HepG2 (cell line): Measurements from ENCODE around the gene XPO5. TPM values are rescaled to one million over a fixed set of nuclear protein-coding genes. Genes with fewer than 3 reads are reported as not detected.

Experiments used
- ATAC-seq: fragments of 200-7000 bp; cut with Tn5 transposase; 3 replicates; pipeline ENCODE4 v1.9.1; 2020; ENCODE audit warnings: mild to moderate bottlenecking, moderate library complexity
- BruUV-seq: library from RNA; stranded (reverse); fragments of 400-500 nt; replicated peaks from 2 replicates; lab custom pipeline; 2021; lab: Mats Ljungman, UMichigan
- CTCF ChIA-PET: fragments of 300-600 bp; formaldehyde crosslinking; extraction: SDS; loops from one replicate; lab custom pipeline; 2021; ENCODE audit warnings: low total read pairs, inconsistent platforms, low intra/inter-chr PET ratio; lab: Yijun Ruan, JAX
- POLR2A ChIA-PET: fragments of 350-600 bp; sonication (Branson Sonifier 250); formaldehyde crosslinking; loops from one replicate; lab custom pipeline; 2020; ENCODE audit warnings: antibody characterized with exemption, inconsistent platforms; lab: Yijun Ruan, JAX
- DNase-seq: peaks from one replicate; pipeline ENCODE4 v3.0.0-alpha.2; 2015; ENCODE audit warnings: low spot score
- FAIRE-seq: peaks from 3 replicates; lab custom pipeline; 2011; peaks lifted over from hg19 to GRCh38; lab: Jason Lieb, UNC
- H2AFZ ChIP-seq: one replicate; pipeline ENCODE4 v1.6.1; 2011; ENCODE audit warnings: low read length, inconsistent platforms
- H3K27ac ChIP-seq: fragments of 300-600 bp; 3 replicates; pipeline ENCODE4 v1.8.0; 2011; ENCODE audit warnings: mixed run types, mild to moderate bottlenecking, mixed read lengths, low read length, inconsistent platforms; ENCODE audit not compliant: insufficient read depth; ENCODE audit errors: extremely low read length
- H3K27me3 ChIP-seq, 2 experiments: fragments of 200-600 bp in 1 of 2; 2 replicates in 1 of 2; 3 replicates in 1 of 2; pipeline versions ENCODE4 v1.6.0 to v1.8.0; 2011; ENCODE audit warnings: low read length in 2 of 2, mild to moderate bottlenecking in 2 of 2, moderate library complexity in 2 of 2, inconsistent platforms in 1 of 2; ENCODE audit not compliant: insufficient read depth in 2 of 2, control insufficient read depth in 1 of 2
- H3K36me3 ChIP-seq, 2 experiments: fragments of 200-600 bp in 1 of 2; replicated peaks in 1 of 2; 2 replicates in 1 of 2; 3 replicates in 1 of 2; pipeline versions ENCODE4 v1.5.1 to v1.8.0; 2011; ENCODE audit warnings: low read length in 2 of 2, inconsistent platforms in 1 of 2; ENCODE audit not compliant: insufficient read depth in 2 of 2, control insufficient read depth in 1 of 2
- H3K4me1 ChIP-seq: 2 replicates; pipeline ENCODE4 v1.5.1; 2012; ENCODE audit warnings: low read length, inconsistent platforms; ENCODE audit not compliant: insufficient read depth
- H3K4me2 ChIP-seq: 2 replicates; pipeline ENCODE4 v1.6.0; 2011; ENCODE audit warnings: low read depth, low read length, inconsistent platforms
- H3K4me3 ChIP-seq, 3 experiments: fragments of 200-600 bp in 1 of 3; sonication (generic), shearing (Covaris generic) in 1 of 3; replicated peaks in 1 of 3; 2 replicates each; pipeline ENCODE4 v1.5.1; 2011 to 2016; ENCODE audit warnings: low read length in 3 of 3, inconsistent platforms in 2 of 3, low read depth in 2 of 3, mild to moderate bottlenecking in 2 of 3, control low read depth in 1 of 3, mixed read lengths in 1 of 3; ENCODE audit not compliant: insufficient read depth in 1 of 3
- H3K79me2 ChIP-seq: one replicate; pipeline ENCODE4 v1.6.1; 2011; ENCODE audit warnings: low read length, inconsistent platforms; ENCODE audit not compliant: insufficient read depth
- H3K9ac ChIP-seq: 2 replicates; pipeline ENCODE4 v1.6.0; 2011; ENCODE audit warnings: mild to moderate bottlenecking, low read depth, low read length, inconsistent platforms; ENCODE audit not compliant: insufficient read depth
- H3K9me3 ChIP-seq: 2 replicates; pipeline ENCODE4 v1.5.1; 2012; ENCODE audit warnings: mild to moderate bottlenecking, low read length
- H4K20me1 ChIP-seq: 2 replicates; pipeline ENCODE4 v1.6.0; 2011; ENCODE audit warnings: inconsistent platforms, mild to moderate bottlenecking, low read length, moderate library complexity; ENCODE audit not compliant: insufficient read depth
- IRF2 ChIP-seq: IDR thresholded peaks from 2 replicates; pipeline ENCODE4 v1.6.1; 2018; ENCODE audit warnings: missing genetic modification reagents, missing compliant biosample characterization
- MTF2 ChIP-seq: sonication (generic); formaldehyde crosslinking; IDR thresholded peaks from 2 replicates; pipeline ENCODE4 v1.5.0; 2020; ENCODE audit warnings: missing genetic modification reagents, borderline replicate concordance
- NR2F6 ChIP-seq, 2 experiments: IDR thresholded peaks; 2 replicates each; pipeline ENCODE4 v1.6.1; 2016; ENCODE audit warnings: antibody characterized with exemption in 1 of 2, mild to moderate bottlenecking in 1 of 2
- SPEN ChIP-seq: sonication (generic); formaldehyde crosslinking; IDR thresholded peaks from 2 replicates; pipeline ENCODE4 v1.5.1; 2020; ENCODE audit warnings: low read depth, mild to moderate bottlenecking, missing genetic modification reagents
- TBX2 ChIP-seq: sonication (generic); formaldehyde crosslinking; IDR thresholded peaks from 2 replicates; pipeline ENCODE4 v1.5.0; 2020; ENCODE audit warnings: missing genetic modification reagents, mild to moderate bottlenecking, borderline replicate concordance
- ZNF180 ChIP-seq: sonication (generic); formaldehyde crosslinking; IDR thresholded peaks from 2 replicates; pipeline ENCODE4 v1.4.0; 2020; ENCODE audit warnings: low read depth, missing genetic modification reagents, borderline replicate concordance
- ZNF225 ChIP-seq: sonication (generic); formaldehyde crosslinking; IDR thresholded peaks from 2 replicates; pipeline ENCODE4 v1.4.0; 2020; ENCODE audit warnings: mild to moderate bottlenecking, missing genetic modification reagents
- WGBS: methylation state at CpG from one replicate; pipeline ENCODE4 v1.1.6; 2017; ENCODE audit warnings: low lambda C conversion rate; 5-methylcytosine and 5-hydroxymethylcytosine counted together
- in situ Hi-C: cut with HindIII; loops from 2 replicates; pipeline ENCODE4 v1.10.0; 2017; ENCODE audit warnings: low pct_unique_long_range_greater_than_20kb; ENCODE audit not compliant: extremely low pct_ligation_motif_present
- intact Hi-C: fragments of 100-400 bp; cut with micrococcal nuclease; formaldehyde crosslinking; loops from one replicate; pipeline ENCODE4 v1.10.0; 2022; ENCODE audit not compliant: unreplicated experiment
- polyA plus RNA-seq, 8 experiments: library from polyadenylated mRNA; depleted of rRNA in 3 of 8; stranded (reverse) in 7 of 8; unstranded in 1 of 8; fragments of >200 nt; fragmentation: Illumina TruSeq in 4 of 8; extraction: Trizol in 4 of 8; gene quantifications; 2 replicates each; pipeline versions ENCODE4 v1.2.1 to v1.2.3, GENCODE V29; 2011 to 2016; ENCODE audit warnings: low read depth in 4 of 8, missing spikeins in 1 of 8, mixed read lengths in 1 of 8; ENCODE audit not compliant: insufficient read depth in 1 of 8
- total RNA-seq, 5 experiments: library from RNA; depleted of rRNA; stranded (reverse); fragments of >200 nt; fragmentation: Illumina TruSeq; extraction: Trizol; gene quantifications; 2 replicates each; pipeline ENCODE4 v1.2.3, GENCODE V29; 2016; ENCODE audit warnings: low read depth in 1 of 5
- TF ChIP-seq, protein P1 (sequence below): sonication (generic); formaldehyde crosslinking; IDR thresholded peaks from 2 replicates; pipeline ENCODE4 v1.4.0; 2020; ENCODE audit warnings: mild to moderate bottlenecking, missing genetic modification reagents

The XPO5 gene
- total and polyA plus RNA-seq, 2 of the 13 experiments (the other 11 are each of a cell fraction or from before 2014, with no cell fraction given): 52.2 to 68.0 TPM

- TF ChIP-seq, protein P1, sequence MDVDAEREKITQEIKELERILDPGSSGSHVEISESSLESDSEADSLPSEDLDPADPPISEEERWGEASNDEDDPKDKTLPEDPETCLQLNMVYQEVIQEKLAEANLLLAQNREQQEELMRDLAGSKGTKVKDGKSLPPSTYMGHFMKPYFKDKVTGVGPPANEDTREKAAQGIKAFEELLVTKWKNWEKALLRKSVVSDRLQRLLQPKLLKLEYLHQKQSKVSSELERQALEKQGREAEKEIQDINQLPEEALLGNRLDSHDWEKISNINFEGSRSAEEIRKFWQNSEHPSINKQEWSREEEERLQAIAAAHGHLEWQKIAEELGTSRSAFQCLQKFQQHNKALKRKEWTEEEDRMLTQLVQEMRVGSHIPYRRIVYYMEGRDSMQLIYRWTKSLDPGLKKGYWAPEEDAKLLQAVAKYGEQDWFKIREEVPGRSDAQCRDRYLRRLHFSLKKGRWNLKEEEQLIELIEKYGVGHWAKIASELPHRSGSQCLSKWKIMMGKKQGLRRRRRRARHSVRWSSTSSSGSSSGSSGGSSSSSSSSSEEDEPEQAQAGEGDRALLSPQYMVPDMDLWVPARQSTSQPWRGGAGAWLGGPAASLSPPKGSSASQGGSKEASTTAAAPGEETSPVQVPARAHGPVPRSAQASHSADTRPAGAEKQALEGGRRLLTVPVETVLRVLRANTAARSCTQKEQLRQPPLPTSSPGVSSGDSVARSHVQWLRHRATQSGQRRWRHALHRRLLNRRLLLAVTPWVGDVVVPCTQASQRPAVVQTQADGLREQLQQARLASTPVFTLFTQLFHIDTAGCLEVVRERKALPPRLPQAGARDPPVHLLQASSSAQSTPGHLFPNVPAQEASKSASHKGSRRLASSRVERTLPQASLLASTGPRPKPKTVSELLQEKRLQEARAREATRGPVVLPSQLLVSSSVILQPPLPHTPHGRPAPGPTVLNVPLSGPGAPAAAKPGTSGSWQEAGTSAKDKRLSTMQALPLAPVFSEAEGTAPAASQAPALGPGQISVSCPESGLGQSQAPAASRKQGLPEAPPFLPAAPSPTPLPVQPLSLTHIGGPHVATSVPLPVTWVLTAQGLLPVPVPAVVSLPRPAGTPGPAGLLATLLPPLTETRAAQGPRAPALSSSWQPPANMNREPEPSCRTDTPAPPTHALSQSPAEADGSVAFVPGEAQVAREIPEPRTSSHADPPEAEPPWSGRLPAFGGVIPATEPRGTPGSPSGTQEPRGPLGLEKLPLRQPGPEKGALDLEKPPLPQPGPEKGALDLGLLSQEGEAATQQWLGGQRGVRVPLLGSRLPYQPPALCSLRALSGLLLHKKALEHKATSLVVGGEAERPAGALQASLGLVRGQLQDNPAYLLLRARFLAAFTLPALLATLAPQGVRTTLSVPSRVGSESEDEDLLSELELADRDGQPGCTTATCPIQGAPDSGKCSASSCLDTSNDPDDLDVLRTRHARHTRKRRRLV: no peak
- TF ChIP-seq ZNF180 (CRISPR knock-in tag) (no peak), IRF2 (0 out of 2 replicates have a peak, but pooled peaks have one; percentile 17)
Measured at GRCh38 chr6:43495409-43495941, 80.4 kb downstream of the XPO5 start (continued).

GRCh38 chr6:43494766-43495165 lies 81.1 kb downstream of the XPO5 start:
- intact Hi-C loops: loop anchor here (5.0 to 10.0 kb wide), 3 partner anchors 60 to 232 kb away; partner anchors contain the start of gene ZNF318

More at GRCh38 chr6:43494766-43495165, 81.1 kb downstream of the XPO5 start:
- in situ Hi-C loops: loop anchor here (5.0 kb wide), 2 partner anchors 37 to 232 kb away; partner anchors contain the start of gene DLK2
- Histone ChIP-seq H3K36me3 (peaks cover 19 to 21% of the 10 kb centered on the region in 2 experiments), H3K9me3 (no peaks in the 10 kb centered on the region), H3K27ac (peak overlapping the region; percentile 46), H3K79me2 (peaks cover 40% of the 10 kb centered on the region), H4K20me1 (no peaks in the 10 kb centered on the region), H3K4me2 (no peak overlapping the region), H3K9ac (no peak overlapping the region; the same call in 1 of the 2 replicates)
- ATAC-seq (no peak), FAIRE-seq (no peak)
- ChIA-PET POLR2A (interaction anchor here (1.2 to 6.4 kb wide), 9 partner anchors 11 to 320 kb away, joined by 3 to 141 read pairs (median 9); partner anchors contain the start of genes DLK2 and TJAP1), CTCF (interaction anchor here (3.5 kb wide), 1 partner anchor 40 kb away, joined by 53 read pairs; the partner anchor contains the start of gene DLK2)
- TF ChIP-seq ZNF225 (CRISPR knock-in tag): no peak
- TF ChIP-seq SPEN (CRISPR knock-in tag): 0 out of 2 replicates have a peak, but pooled peaks have one; percentile 14
- peak; percentile 5; the same call in 1 of the 2 replicates for TF ChIP-seq TBX2 (CRISPR knock-in tag)
- TF ChIP-seq MTF2: no peak
- TF ChIP-seq NR2F6 (IDR thresholded peaks at IDR 0.05): no peak
- 0 out of 2 replicates have a peak, but pooled peaks have one; percentile 2 for TF ChIP-seq NR2F6 (CRISPR knock-in tag; IDR thresholded peaks at IDR 0.05)
- TF ChIP-seq, all 625 proteins: peak for 3
- Histone ChIP-seq H3K4me3 (no peak overlapping the region), H3K4me1 (peaks cover 17% of the 10 kb centered on the region), H2AFZ (no peak overlapping the region), H3K27me3 (no peaks in the 10 kb centered on the region)
- WGBS: 99% methylated on average over 4 of the region's 4 CpGs
- DNase-seq: no peak
- no TSS peak for BruUV-seq
